Measurements from ENCODE around the gene MINDY4.

MINDY4 gene

GRCh38 chr7:30886608-30887011 lies 115.4 kb downstream of the MINDY4 start:
- no peak for DNase-seq

DNA sequence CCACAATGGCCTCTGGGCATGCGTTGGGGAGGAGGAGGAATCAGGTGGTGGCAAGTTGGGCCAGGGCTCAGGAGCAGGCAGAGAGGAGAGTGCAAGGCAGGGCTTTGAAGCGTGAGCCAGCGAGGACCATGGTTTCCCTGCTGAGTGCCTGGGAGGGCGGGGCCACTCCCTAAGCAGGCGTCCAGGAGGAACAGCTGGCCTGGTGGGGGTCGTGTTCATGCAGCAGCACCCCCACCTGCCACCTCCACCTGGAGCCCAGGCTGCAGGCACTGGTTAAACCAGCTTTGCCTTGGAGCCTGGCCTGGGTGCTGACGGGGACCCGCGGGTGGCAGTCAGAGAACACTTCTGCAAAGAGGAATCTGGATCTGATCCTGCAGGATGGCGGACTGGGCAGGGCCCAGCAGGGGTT lies 116.3 kb downstream of the MINDY4 start:
- H2BK120ac ChIP-seq (ENCODE audit: insufficient read depth, low read length, poor library complexity): no peak overlapping the region
- H3K18ac ChIP-seq (ENCODE audit: low read length): no peak overlapping the region
- no peak overlapping the region for H3K4me2 ChIP-seq (ENCODE audit: low read length)
- no peak overlapping the region for H4K12ac ChIP-seq (ENCODE audit: low read depth, low read length)
- no peaks in the 10 kb centered on the region for H3K9me3 ChIP-seq (ENCODE audit: insufficient read depth, low read depth, low read length)
- H4K91ac ChIP-seq (ENCODE audit: low read depth, low read length): no peak overlapping the region
- no peak overlapping the region for H2BK12ac ChIP-seq (ENCODE audit: low read length)
- peak in 1 of 2 donors; percentile 22 for DNase-seq
- peaks cover 4 to 7% of the 10 kb centered on the region in 2 experiments for H3K4me1 ChIP-seq (ENCODE audit: control insufficient read depth in 1 of 2, insufficient read depth in 2 of 2, low read length in 2 of 2)
- no peak overlapping the region for H3K9ac ChIP-seq (ENCODE audit: low read length)
- H2AK5ac ChIP-seq (ENCODE audit: low read length): no peak overlapping the region
- no peak overlapping the region for H2AFZ ChIP-seq (ENCODE audit: insufficient read depth, low read length, poor library complexity)
- H3K79me1 ChIP-seq (ENCODE audit: low read length): no peaks in the 10 kb centered on the region
- H3K14ac ChIP-seq (ENCODE audit: low read length): no peak overlapping the region
- H3K79me2 ChIP-seq (ENCODE audit: control insufficient read depth, insufficient read depth, low read length, poor library complexity): no peaks in the 10 kb centered on the region
- WGBS (ENCODE audit: extremely low coverage, insufficient coverage, insufficient read length): no CpG with 5 or more reads among the region's 10 CpGs
- H3K4me3 ChIP-seq (ENCODE audit: low read depth, low read length): no peak overlapping the region
- H4K8ac ChIP-seq (ENCODE audit: low read depth, low read length): no peak overlapping the region
- no peak overlapping the region for H3K4ac ChIP-seq (ENCODE audit: low read depth, low read length)
- H3K27me3 ChIP-seq (ENCODE audit: insufficient read depth, low read length): no peaks in the 10 kb centered on the region
- no peaks in the 10 kb centered on the region for H3K36me3 ChIP-seq (ENCODE audit: control insufficient read depth in 1 of 2, insufficient read depth in 2 of 2, low read length in 2 of 2)
- no peak overlapping the region for H3K27ac ChIP-seq (ENCODE audit: low read depth, low read length)
- H3K23ac ChIP-seq (ENCODE audit: low read length): no peak overlapping the region
- no peak overlapping the region for H2BK5ac ChIP-seq (ENCODE audit: low read depth, low read length, poor library complexity)

More at GRCh38 chr7:30886608-30887011, 115.4 kb downstream of the MINDY4 start:
- Histone ChIP-seq H4K91ac (ENCODE audit: low read depth, low read length) (no peak overlapping the region), H2AK5ac (ENCODE audit: low read length) (no peak overlapping the region), H2AFZ (ENCODE audit: insufficient read depth, low read length, poor library complexity) (no peak overlapping the region), H3K4ac (ENCODE audit: low read depth, low read length) (no peak overlapping the region), H2BK120ac (ENCODE audit: insufficient read depth, low read length, poor library complexity) (no peak overlapping the region), H3K27me3 (ENCODE audit: insufficient read depth, low read length) (no peaks in the 10 kb centered on the region), H3K23ac (ENCODE audit: low read length) (no peak overlapping the region), H3K79me2 (ENCODE audit: control insufficient read depth, insufficient read depth, low read length, poor library complexity) (no peaks in the 10 kb centered on the region), H3K4me3 (ENCODE audit: low read depth, low read length) (no peak overlapping the region), H3K9ac (ENCODE audit: low read length) (no peak overlapping the region), H3K4me1 (ENCODE audit: control insufficient read depth in 1 of 2, insufficient read depth in 2 of 2, low read length in 2 of 2) (peaks cover 7 to 8% of the 10 kb centered on the region in 2 experiments), H4K12ac (ENCODE audit: low read depth, low read length) (no peak overlapping the region), H2BK12ac (ENCODE audit: low read length) (no peak overlapping the region), H2BK5ac (ENCODE audit: low read depth, low read length, poor library complexity) (no peak overlapping the region), H3K14ac (ENCODE audit: low read length) (no peak overlapping the region), H3K79me1 (ENCODE audit: low read length) (no peaks in the 10 kb centered on the region), H3K27ac (ENCODE audit: low read depth, low read length) (no peak overlapping the region), H3K36me3 (ENCODE audit: control insufficient read depth in 1 of 2, insufficient read depth in 2 of 2, low read length in 2 of 2) (no peaks in the 10 kb centered on the region), H4K8ac (ENCODE audit: low read depth, low read length) (no peak overlapping the region), H3K9me3 (ENCODE audit: insufficient read depth, low read depth, low read length) (no peaks in the 10 kb centered on the region), H3K18ac (ENCODE audit: low read length) (no peak overlapping the region), H3K4me2 (ENCODE audit: low read length) (no peak overlapping the region)
- WGBS (ENCODE audit: extremely low coverage, insufficient coverage, insufficient read length): no CpG with 5 or more reads among the region's 7 CpGs

DNA sequence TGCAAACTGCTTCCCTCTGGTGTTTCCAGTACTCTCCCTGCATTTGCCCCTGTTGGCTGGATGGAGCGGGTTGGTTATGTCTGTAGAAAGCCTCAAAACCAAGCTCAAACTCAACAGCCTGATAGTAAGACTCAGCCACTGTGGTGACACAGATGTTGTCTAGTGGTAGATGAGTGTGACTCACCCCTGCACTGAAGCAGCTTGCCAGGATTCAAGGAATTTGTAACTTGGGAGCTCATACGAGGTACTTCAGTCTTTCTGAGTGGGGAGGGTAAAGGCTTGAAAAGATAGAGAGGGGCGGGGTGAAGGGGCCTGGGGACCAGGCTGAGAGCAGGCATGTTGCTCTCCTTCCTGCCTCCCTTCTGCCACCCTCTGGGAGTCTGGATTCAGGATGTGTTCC lies 117.5 kb downstream of the MINDY4 start:
- no peak overlapping the region for H3K14ac ChIP-seq (ENCODE audit: low read length)
- peak; percentile 42 to 61 for DNase-seq
- H3K36me3 ChIP-seq (ENCODE audit: control insufficient read depth in 1 of 2, insufficient read depth in 2 of 2, low read length in 2 of 2): no peaks in the 10 kb centered on the region
- H3K27me3 ChIP-seq (ENCODE audit: insufficient read depth, low read length): no peaks in the 10 kb centered on the region
- no peak overlapping the region for H3K23ac ChIP-seq (ENCODE audit: low read length)
- no peak overlapping the region for H2AFZ ChIP-seq (ENCODE audit: insufficient read depth, low read length, poor library complexity)
- no peak overlapping the region for H3K27ac ChIP-seq (ENCODE audit: low read depth, low read length)
- H2BK5ac ChIP-seq (ENCODE audit: low read depth, low read length, poor library complexity): no peak overlapping the region
- H3K4me2 ChIP-seq (ENCODE audit: low read length): no peak overlapping the region
- no peak overlapping the region for H3K9ac ChIP-seq (ENCODE audit: low read length)
- no peak overlapping the region for H4K8ac ChIP-seq (ENCODE audit: low read depth, low read length)
- no peak overlapping the region for H2BK12ac ChIP-seq (ENCODE audit: low read length)
- WGBS (ENCODE audit: extremely low coverage, insufficient coverage, insufficient read length): no CpG with 5 or more reads among the region's 3 CpGs
- no peak overlapping the region for H3K18ac ChIP-seq (ENCODE audit: low read length)
- no peak overlapping the region for H2AK5ac ChIP-seq (ENCODE audit: low read length)
- H4K12ac ChIP-seq (ENCODE audit: low read depth, low read length): no peak overlapping the region
- no peaks in the 10 kb centered on the region for H3K79me1 ChIP-seq (ENCODE audit: low read length)
- peaks cover 4 to 7% of the 10 kb centered on the region in 2 experiments for H3K4me1 ChIP-seq (ENCODE audit: control insufficient read depth in 1 of 2, insufficient read depth in 2 of 2, low read length in 2 of 2)
- H3K4ac ChIP-seq (ENCODE audit: low read depth, low read length): no peak overlapping the region
- no peak overlapping the region for H2BK120ac ChIP-seq (ENCODE audit: insufficient read depth, low read length, poor library complexity)
- H4K91ac ChIP-seq (ENCODE audit: low read depth, low read length): no peak overlapping the region
- H3K4me3 ChIP-seq (ENCODE audit: low read depth, low read length): no peak overlapping the region
- H3K9me3 ChIP-seq (ENCODE audit: insufficient read depth, low read depth, low read length): peaks cover 3% of the 10 kb centered on the region
- no peaks in the 10 kb centered on the region for H3K79me2 ChIP-seq (ENCODE audit: control insufficient read depth, insufficient read depth, low read length, poor library complexity)

DNA sequence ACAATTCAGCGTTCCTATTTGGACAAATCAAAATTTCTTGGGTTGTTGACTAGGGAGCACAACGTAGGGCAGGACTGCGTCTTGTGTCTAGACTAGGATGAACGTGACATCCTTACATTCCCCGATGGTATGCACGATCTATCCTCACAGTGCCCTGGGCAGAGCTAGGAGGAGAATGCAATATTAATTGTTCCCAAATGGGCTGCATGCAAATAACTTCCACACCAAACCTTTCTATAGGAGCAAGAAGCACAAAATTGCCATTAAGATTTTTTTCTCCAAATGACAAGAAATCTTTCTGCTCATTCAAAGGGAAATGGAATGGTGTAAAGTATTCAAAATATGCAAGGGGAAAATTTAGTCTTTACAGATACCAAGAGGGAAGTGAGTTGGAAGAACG lies 119.0 kb downstream of the MINDY4 start:
- no peak overlapping the region for H3K4me2 ChIP-seq (ENCODE audit: low read length)
- H2AK5ac ChIP-seq (ENCODE audit: low read length): no peak overlapping the region
- no peak overlapping the region for H3K27ac ChIP-seq (ENCODE audit: low read depth, low read length)
- H3K36me3 ChIP-seq (ENCODE audit: control insufficient read depth in 1 of 2, insufficient read depth in 2 of 2, low read length in 2 of 2): no peaks in the 10 kb centered on the region
- H2BK120ac ChIP-seq (ENCODE audit: insufficient read depth, low read length, poor library complexity): no peak overlapping the region
- DNase-seq: peak in 1 of 2 donors; percentile 47
- no peak overlapping the region for H3K14ac ChIP-seq (ENCODE audit: low read length)
- H3K23ac ChIP-seq (ENCODE audit: low read length): no peak overlapping the region
- H3K79me1 ChIP-seq (ENCODE audit: low read length): no peaks in the 10 kb centered on the region
- H2BK12ac ChIP-seq (ENCODE audit: low read length): no peak overlapping the region
- H4K12ac ChIP-seq (ENCODE audit: low read depth, low read length): no peak overlapping the region
- H3K4me3 ChIP-seq (ENCODE audit: low read depth, low read length): no peak overlapping the region
- no peak overlapping the region for H3K4ac ChIP-seq (ENCODE audit: low read depth, low read length)
- H4K8ac ChIP-seq (ENCODE audit: low read depth, low read length): no peak overlapping the region
- H3K9me3 ChIP-seq (ENCODE audit: insufficient read depth, low read depth, low read length): peaks cover 3% of the 10 kb centered on the region
- no peak overlapping the region for H3K18ac ChIP-seq (ENCODE audit: low read length)
- peaks cover 4 to 7% of the 10 kb centered on the region in 2 experiments for H3K4me1 ChIP-seq (ENCODE audit: control insufficient read depth in 1 of 2, insufficient read depth in 2 of 2, low read length in 2 of 2)
- H3K79me2 ChIP-seq (ENCODE audit: control insufficient read depth, insufficient read depth, low read length, poor library complexity): no peaks in the 10 kb centered on the region
- no peaks in the 10 kb centered on the region for H3K27me3 ChIP-seq (ENCODE audit: insufficient read depth, low read length)
- no peak overlapping the region for H2BK5ac ChIP-seq (ENCODE audit: low read depth, low read length, poor library complexity)
- H4K91ac ChIP-seq (ENCODE audit: low read depth, low read length): no peak overlapping the region
- no CpG with 5 or more reads among the region's 7 CpGs for WGBS (ENCODE audit: extremely low coverage, insufficient coverage, insufficient read length)
- H3K9ac ChIP-seq (ENCODE audit: low read length): no peak overlapping the region
- H2AFZ ChIP-seq (ENCODE audit: insufficient read depth, low read length, poor library complexity): no peak overlapping the region
